ENCODE data around the gene CDH22.

Gene CDH22

GRCh38 chr20:46343348-46343974 is 35.2 kb upstream of the CDH22 start:
- DNase-seq: no peak

GRCh38 chr20:46342451-46343347 is 34.4 kb upstream of the CDH22 start:
- DNase-seq: peak; percentile 32

GRCh38 chr20:46342010-46342378 is 33.7 kb upstream of the CDH22 start:
- no peak for DNase-seq

- no peak for DNase-seq
Observed at GRCh38 chr20:46341074-46342009, 33.0 kb upstream of the CDH22 start.

- DNase-seq: no peak
Observed at GRCh38 chr20:46339037-46339436, 30.7 kb upstream of the CDH22 start.

GRCh38 chr20:46336735-46337134 is 28.4 kb upstream of the CDH22 start:
- no peak for DNase-seq

GRCh38 chr20:46334303-46334904 is 26.1 kb upstream of the CDH22 start:
- no peak for DNase-seq

- no peak for DNase-seq
Observed at GRCh38 chr20:46333161-46333991, 25.1 kb upstream of the CDH22 start.

- no peak for DNase-seq
Observed at GRCh38 chr20:46332373-46333160, 24.3 kb upstream of the CDH22 start.

- no peak for DNase-seq
Observed at GRCh38 chr20:46331611-46332361, 23.5 kb upstream of the CDH22 start.

- no peak for DNase-seq
Observed at GRCh38 chr20:46330831-46331371, 22.6 kb upstream of the CDH22 start.

GRCh38 chr20:46330072-46330763 is 21.9 kb upstream of the CDH22 start:
- DNase-seq: no peak

GRCh38 chr20:46328200-46328882 is 20.0 kb upstream of the CDH22 start:
- no peak for DNase-seq

GRCh38 chr20:46327557-46327956 is 19.3 kb upstream of the CDH22 start:
- DNase-seq: no peak

- no peak for DNase-seq
Observed at GRCh38 chr20:46325789-46326188, 17.5 kb upstream of the CDH22 start.

- DNase-seq: peak; percentile 20
Observed at GRCh38 chr20:46324960-46325703, 16.8 kb upstream of the CDH22 start.

- no peak for DNase-seq
Observed at GRCh38 chr20:46324379-46324778, 16.1 kb upstream of the CDH22 start.

GRCh38 chr20:46323557-46323956 is 15.3 kb upstream of the CDH22 start:
- DNase-seq: no peak
